Measurements from ENCODE around the gene TTLL12.
"Not testable (repeated sequence)": the region's sequence is repeated elsewhere in the genome, so short reads cannot be mapped to it uniquely, and the experiment has no call there.

The TTLL12 gene

GRCh38 chr22:43156413-43156812 lies 30.5 kb downstream of the TTLL12 start:
- DNase-seq (ENCODE audit: low read depth in 1 of 2, low spot score in 1 of 2): no peak

GRCh38 chr22:43155789-43156188 lies 31.1 kb downstream of the TTLL12 start:
- no peak for DNase-seq (ENCODE audit: low read depth in 1 of 2, low spot score in 1 of 2)

GRCh38 chr22:43154887-43155536 lies 31.9 kb downstream of the TTLL12 start:
- DNase-seq (ENCODE audit: low read depth in 1 of 2, low spot score in 1 of 2): no peak

GRCh38 chr22:43153899-43154298 lies 33.0 kb downstream of the TTLL12 start:
- no peak for DNase-seq (ENCODE audit: low read depth in 1 of 2, low spot score in 1 of 2)

GRCh38 chr22:43152357-43153071 lies 34.4 kb downstream of the TTLL12 start:
- peak; percentile 37 to 42 for DNase-seq (ENCODE audit: low read depth in 1 of 2, low spot score in 1 of 2)

GRCh38 chr22:43152003-43152356 lies 35.0 kb downstream of the TTLL12 start:
- DNase-seq (ENCODE audit: low read depth in 1 of 2, low spot score in 1 of 2): no peak

- DNase-seq (ENCODE audit: low read depth in 1 of 2, low spot score in 1 of 2): peak; percentile 40 to 55
Measured at GRCh38 chr22:43151251-43152002, 35.5 kb downstream of the TTLL12 start, which contains the start of gene TSPO. TSPO (plus strand) TSS chr22:43151559; CDS start chr22:43159239, 7,680 bp downstream.

GRCh38 chr22:43150731-43151206 lies 36.2 kb downstream of the TTLL12 start:
- DNase-seq (ENCODE audit: low read depth in 1 of 2, low spot score in 1 of 2): no peak

GRCh38 chr22:43148581-43148980 lies 38.4 kb downstream of the TTLL12 start:
- no peak for DNase-seq (ENCODE audit: low read depth in 1 of 2, low spot score in 1 of 2)

- DNase-seq (ENCODE audit: low read depth in 1 of 2, low spot score in 1 of 2): no peak
Measured at GRCh38 chr22:43147821-43148220, 39.1 kb downstream of the TTLL12 start.

- not testable (repeated sequence) for DNase-seq (ENCODE audit: low read depth in 1 of 2, low spot score in 1 of 2)
Measured at GRCh38 chr22:43146332-43146731, 40.6 kb downstream of the TTLL12 start.

- DNase-seq (ENCODE audit: low read depth in 1 of 2, low spot score in 1 of 2): not testable (repeated sequence)
Measured at GRCh38 chr22:43145371-43145770, 41.6 kb downstream of the TTLL12 start.

GRCh38 chr22:43144949-43145348 lies 42.0 kb downstream of the TTLL12 start:
- DNase-seq (ENCODE audit: low read depth in 1 of 2, low spot score in 1 of 2): no peak

- DNase-seq (ENCODE audit: low read depth in 1 of 2, low spot score in 1 of 2): peak; percentile 60 to 71
Measured at GRCh38 chr22:43142880-43143562, 43.9 kb downstream of the TTLL12 start, which contains the start of gene MCAT. MCAT (minus strand) TSS chr22:43143398; CDS start chr22:43143348, 50 bp downstream.

- no peak for DNase-seq (ENCODE audit: low read depth in 1 of 2, low spot score in 1 of 2)
Measured at GRCh38 chr22:43136801-43137200, 50.1 kb downstream of the TTLL12 start.

- DNase-seq (ENCODE audit: low read depth in 1 of 2, low spot score in 1 of 2): no peak
Measured at GRCh38 chr22:43136255-43136654, 50.7 kb downstream of the TTLL12 start.

- DNase-seq (ENCODE audit: low read depth in 1 of 2, low spot score in 1 of 2): no peak
Measured at GRCh38 chr22:43135565-43135964, 51.4 kb downstream of the TTLL12 start.

- no peak for DNase-seq (ENCODE audit: low read depth in 1 of 2, low spot score in 1 of 2)
Measured at GRCh38 chr22:43134553-43134952, 52.4 kb downstream of the TTLL12 start.

GRCh38 chr22:43133401-43133800 lies 53.5 kb downstream of the TTLL12 start:
- no peak for DNase-seq (ENCODE audit: low read depth in 1 of 2, low spot score in 1 of 2)

GRCh38 chr22:43131773-43132501 lies 55.0 kb downstream of the TTLL12 start:
- DNase-seq (ENCODE audit: low read depth in 1 of 2, low spot score in 1 of 2): no peak

Measured in activated T-helper 1 cell treated with anti-CD3 and anti-CD28 coated beads, Interleukin-2, amount 50 U/mL, for 16 hours (primary cell).